Fibroblast of pulmonary artery (primary cell): ENCODE measurements around the gene GABRR3.

Experiments used
- DNase-seq: peaks from one replicate; pipeline ENCODE4 v3.0.0-alpha.2; 2010; ENCODE audit warnings: low read depth
- H3K4me3 ChIP-seq: replicated peaks from 2 replicates; pipeline ENCODE4 v1.5.1; 2011; ENCODE audit warnings: low read depth, mild to moderate bottlenecking, control low read depth, low read length, moderate library complexity
- CTCF ChIP-seq: IDR thresholded peaks from 2 replicates; pipeline ENCODE4 v1.5.1; 2011; ENCODE audit warnings: mild to moderate bottlenecking, control low read depth, low read length, inconsistent platforms; ENCODE audit errors: missing control alignments

Gene GABRR3

GRCh38 chr3:98022978-98023820 is 11.9 kb downstream of the GABRR3 start:
- peak; percentile 85 for DNase-seq
- H3K4me3 ChIP-seq: no peak overlapping the region
- peak; percentile 91 for TF ChIP-seq CTCF

- peak; percentile 52 for DNase-seq
- TF ChIP-seq CTCF: no peak
Observed at GRCh38 chr3:98021830-98022560, 13.1 kb downstream of the GABRR3 start.

GRCh38 chr3:98020412-98020811 is 14.7 kb downstream of the GABRR3 start:
- no peak overlapping the region for H3K4me3 ChIP-seq
- DNase-seq: no peak
- TF ChIP-seq CTCF: no peak

More at GRCh38 chr3:98021830-98022560, 13.1 kb downstream of the GABRR3 start:
- H3K4me3 ChIP-seq: no peak overlapping the region

- no peak overlapping the region for H3K4me3 ChIP-seq
- DNase-seq: no peak
- TF ChIP-seq CTCF: no peak
Observed at GRCh38 chr3:98018301-98018700, 16.8 kb downstream of the GABRR3 start.

- H3K4me3 ChIP-seq: no peak overlapping the region
- no peak for TF ChIP-seq CTCF
- DNase-seq: no peak
Observed at GRCh38 chr3:98014268-98014585, 20.9 kb downstream of the GABRR3 start.

- TF ChIP-seq CTCF: no peak
- no peak overlapping the region for H3K4me3 ChIP-seq
- DNase-seq: peak; percentile 26
Observed at GRCh38 chr3:98013411-98014267, 21.5 kb downstream of the GABRR3 start.
